ENCODE results near the gene RNFT1. TPM values are rescaled to one million over a fixed set of nuclear protein-coding genes. Genes with fewer than 3 reads are reported as not detected.

RNFT1 gene
- total RNA-seq, 4 donors from 2014 or later = 6.2 to 10.8 (median 9.1) TPM

DNA sequence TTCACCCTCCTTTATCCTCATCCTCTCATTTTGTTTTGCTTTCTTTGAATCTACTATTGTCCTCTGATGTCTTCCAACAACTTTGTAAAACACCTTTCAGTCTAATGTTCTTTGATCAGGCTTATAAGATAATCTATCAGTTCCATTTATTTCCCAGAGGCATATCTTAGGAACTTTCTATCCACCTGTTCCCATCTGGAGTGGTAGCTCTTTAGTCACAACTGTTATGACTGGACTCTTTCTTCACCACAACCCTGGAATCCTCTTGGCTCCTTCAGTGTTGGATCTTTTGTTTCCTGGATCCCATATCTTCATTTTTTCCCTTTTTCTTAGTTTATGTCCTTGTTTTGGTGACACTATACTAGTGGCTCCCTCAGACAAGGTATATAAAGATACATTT lies 48.1 kb downstream of the RNFT1 start:
- no peak overlapping the region for H3K27ac ChIP-seq (replicated peaks in 1 of 4)
- no peak overlapping the region for H3K4me3 ChIP-seq
- H3K9me3 ChIP-seq = no peaks in the 10 kb centered on the region
- H3K36me3 ChIP-seq = peaks cover 21 to 94% (median 79%) of the 10 kb centered on the region in 4 donors
- DNase-seq (ENCODE audit: extremely low spot score) = no peak
- H3K27me3 ChIP-seq = no peaks in the 10 kb centered on the region
- intact Hi-C loops (cut with DNase I) = loop anchor here (5.0 kb wide), 1 partner anchor 121 kb away; no protein-coding TSS in a partner anchor
- TF ChIP-seq POLR2AphosphoS5 (IDR thresholded peaks at IDR 0.05) = no peak
- TF ChIP-seq EP300 (IDR thresholded peaks at IDR 0.05) = no peak
- TF ChIP-seq, protein P1, sequence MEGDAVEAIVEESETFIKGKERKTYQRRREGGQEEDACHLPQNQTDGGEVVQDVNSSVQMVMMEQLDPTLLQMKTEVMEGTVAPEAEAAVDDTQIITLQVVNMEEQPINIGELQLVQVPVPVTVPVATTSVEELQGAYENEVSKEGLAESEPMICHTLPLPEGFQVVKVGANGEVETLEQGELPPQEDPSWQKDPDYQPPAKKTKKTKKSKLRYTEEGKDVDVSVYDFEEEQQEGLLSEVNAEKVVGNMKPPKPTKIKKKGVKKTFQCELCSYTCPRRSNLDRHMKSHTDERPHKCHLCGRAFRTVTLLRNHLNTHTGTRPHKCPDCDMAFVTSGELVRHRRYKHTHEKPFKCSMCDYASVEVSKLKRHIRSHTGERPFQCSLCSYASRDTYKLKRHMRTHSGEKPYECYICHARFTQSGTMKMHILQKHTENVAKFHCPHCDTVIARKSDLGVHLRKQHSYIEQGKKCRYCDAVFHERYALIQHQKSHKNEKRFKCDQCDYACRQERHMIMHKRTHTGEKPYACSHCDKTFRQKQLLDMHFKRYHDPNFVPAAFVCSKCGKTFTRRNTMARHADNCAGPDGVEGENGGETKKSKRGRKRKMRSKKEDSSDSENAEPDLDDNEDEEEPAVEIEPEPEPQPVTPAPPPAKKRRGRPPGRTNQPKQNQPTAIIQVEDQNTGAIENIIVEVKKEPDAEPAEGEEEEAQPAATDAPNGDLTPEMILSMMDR (IDR thresholded peaks at IDR 0.05) = no peak
- TF ChIP-seq POLR2A (IDR thresholded peaks at IDR 0.05; ENCODE audit: low read depth) = no peak
- H3K4me1 ChIP-seq = peaks cover 0 to 7% (median 3%) of the 10 kb centered on the region in 4 donors

DNA sequence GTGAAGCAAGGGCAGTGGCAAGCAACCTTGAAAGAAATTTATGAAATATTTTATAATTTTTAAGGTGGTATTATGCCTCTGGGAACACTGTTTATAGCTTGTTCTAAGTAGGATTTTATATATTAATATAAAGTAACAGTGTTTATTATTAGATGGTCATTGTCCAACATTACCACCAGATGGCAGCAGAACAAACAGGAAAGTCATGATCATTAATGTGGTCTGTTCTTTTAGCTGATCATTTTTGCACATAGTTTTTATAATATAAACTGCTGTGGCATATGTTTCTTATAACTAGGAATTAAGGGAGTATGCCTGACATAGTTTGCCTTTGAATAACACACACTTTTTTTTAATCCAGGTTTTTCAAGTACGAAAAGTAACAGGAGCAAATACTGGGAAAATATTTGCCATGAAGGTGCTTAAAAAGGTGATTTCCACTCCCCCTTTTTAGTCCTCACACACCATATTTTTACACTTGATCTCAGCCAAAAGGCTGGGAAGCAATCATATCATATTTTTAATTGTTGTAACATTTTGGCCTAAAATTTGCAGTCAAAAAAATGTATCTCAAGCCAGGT lies 50.2 kb downstream of the RNFT1 start:
- Histone ChIP-seq H3K27ac (replicated peaks in 1 of 4) (no peak overlapping the region), H3K36me3 (peaks cover 15 to 87% (median 71%) of the 10 kb centered on the region in 4 donors), H3K27me3 (no peaks in the 10 kb centered on the region), H3K9me3 (no peaks in the 10 kb centered on the region), H3K4me3 (no peak overlapping the region), H3K4me1 (peaks cover 0 to 7% (median 3%) of the 10 kb centered on the region in 4 donors)
- WGBS = 63% methylated on average over 1 of the region's 1 CpG
- intact Hi-C loops (cut with DNase I) = no loop called here
- no peak for DNase-seq (ENCODE audit: extremely low spot score)
- TF ChIP-seq, protein P1 (IDR thresholded peaks at IDR 0.05) = peak; percentile 57 to 68 (median 64)
- TF ChIP-seq POLR2A (IDR thresholded peaks at IDR 0.05; ENCODE audit: low read depth) (no peak), EP300 (IDR thresholded peaks at IDR 0.05) (no peak), POLR2AphosphoS5 (IDR thresholded peaks at IDR 0.05) (no peak)

DNA sequence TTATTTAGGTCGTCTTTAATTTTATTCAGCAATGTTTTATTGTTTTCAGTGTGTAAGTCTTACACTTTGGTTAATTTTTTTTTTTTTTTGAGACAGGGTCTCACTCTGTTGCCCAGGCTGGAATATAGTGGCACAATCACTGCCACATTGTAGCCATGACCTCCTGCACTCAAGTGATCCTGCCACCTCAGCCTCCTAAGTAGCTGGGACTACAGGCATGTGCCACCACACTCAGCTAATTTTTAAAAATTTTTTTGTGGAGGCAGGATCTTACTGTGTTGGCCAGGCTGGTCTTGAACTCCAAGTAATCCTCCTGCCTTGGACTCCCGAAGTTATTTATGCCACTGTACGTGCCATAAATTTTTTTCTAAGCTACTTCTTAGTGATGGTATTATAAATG lies 57.1 kb downstream of the RNFT1 start:
- TF ChIP-seq EP300 (IDR thresholded peaks at IDR 0.05) (no peak), POLR2A (IDR thresholded peaks at IDR 0.05; ENCODE audit: low read depth) (no peak), POLR2AphosphoS5 (IDR thresholded peaks at IDR 0.05) (no peak)
- TF ChIP-seq, protein P1 (IDR thresholded peaks at IDR 0.05) = no peak
- WGBS = 94% methylated on average over 3 of the region's 3 CpGs
- Histone ChIP-seq H3K9me3 (no peaks in the 10 kb centered on the region), H3K27me3 (no peaks in the 10 kb centered on the region), H3K4me3 (no peak overlapping the region), H3K36me3 (peaks cover 7 to 40% (median 16%) of the 10 kb centered on the region in 4 donors), H3K27ac (replicated peaks in 1 of 4) (no peak overlapping the region), H3K4me1 (no peaks in the 10 kb centered on the region)
- intact Hi-C loops (cut with DNase I) = no loop called here
- DNase-seq (ENCODE audit: extremely low spot score) = no peak

DNA sequence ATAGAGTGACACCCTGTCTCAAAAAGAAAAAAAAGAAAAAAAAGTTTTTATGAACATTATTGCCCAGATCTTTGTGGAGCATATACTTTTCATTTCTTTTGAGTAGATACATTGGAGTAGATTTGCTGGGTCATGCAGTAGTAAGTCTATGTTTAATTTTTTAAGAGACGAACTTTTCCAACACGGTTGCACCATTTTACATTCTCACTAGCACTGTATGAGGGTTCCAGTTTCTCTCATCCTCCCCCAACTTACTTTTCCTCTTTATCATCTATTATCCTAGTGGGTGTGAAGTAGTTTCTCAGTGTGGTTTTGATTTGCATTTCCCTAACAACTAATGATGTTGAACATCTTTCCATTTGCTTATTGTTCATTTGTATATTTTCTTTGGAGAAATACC lies 61.1 kb downstream of the RNFT1 start:
- Histone ChIP-seq H3K27me3 (no peaks in the 10 kb centered on the region), H3K4me1 (peaks cover 2 to 15% (median 6%) of the 10 kb centered on the region in 4 donors), H3K9me3 (no peaks in the 10 kb centered on the region), H3K4me3 (no peak overlapping the region), H3K27ac (replicated peaks in 1 of 4) (no peak overlapping the region), H3K36me3 (peaks cover 0 to 23% (median 6%) of the 10 kb centered on the region in 4 donors)
- 83% methylated on average over 2 of the region's 2 CpGs for WGBS
- DNase-seq (ENCODE audit: extremely low spot score) = no peak
- TF ChIP-seq POLR2A (IDR thresholded peaks at IDR 0.05; ENCODE audit: low read depth) = no peak
- no peak for TF ChIP-seq POLR2AphosphoS5 (IDR thresholded peaks at IDR 0.05)
- TF ChIP-seq, protein P1 (IDR thresholded peaks at IDR 0.05) = no peak
- intact Hi-C loops (cut with DNase I) = no loop called here

Small RNA genes within 50 kb of the gene (small RNA-seq; reads per million reads assigned to genes)
- gene RPS29P21 = 0 reads per million in 3 donors

Other genes starting within 250 kb of the RNFT1 start
- 10 to 100 TPM in 1 of 4 donors, 1 to 10 TPM in 3; 5.6 to 10.4 (median 7.0) TPM for gene TUBD1, start 71.8 kb downstream of the RNFT1 start, total RNA-seq
- gene RPS6KB1, start 71.6 kb downstream of the RNFT1 start, total RNA-seq = 10 to 100 TPM; 26.6 to 45.2 (median 33.4) TPM
- gene HEATR6, start 114.2 kb upstream of the RNFT1 start, total RNA-seq = 10 to 100 TPM; 14.6 to 25.3 (median 18.0) TPM
- gene CA4, start 185.2 kb upstream of the RNFT1 start, total RNA-seq = 1 to 10 TPM; 2.1 to 8.3 (median 4.3) TPM